Endothelial cell of umbilical vein (primary cell): Measurements from ENCODE around the gene TLCD3B. TPM values are rescaled to one million over a fixed set of nuclear protein-coding genes. Genes with fewer than 3 reads are reported as not detected.

ENCODE experiments used
- BruUV-seq: library from RNA; stranded (reverse); fragments of 400-500 nt; replicated peaks from 2 replicates; lab custom pipeline; 2021; lab: Mats Ljungman, UMichigan
- CTCF ChIA-PET: fragments of 300-600, 350-600 bp; sonication (Branson Sonifier 250); formaldehyde crosslinking; loops from one replicate; lab custom pipeline; 2021; ENCODE audit warnings: antibody characterized with exemption, inconsistent platforms; lab: Charles Lee
- POLR2A ChIA-PET: fragments of 300-600, 350-600 bp; sonication (Branson Sonifier 250); formaldehyde crosslinking; loops from one replicate; lab custom pipeline; 2021; ENCODE audit warnings: antibody characterized with exemption, inconsistent platforms; lab: Charles Lee
- DNase-seq: peaks from one replicate; pipeline ENCODE4 v3.0.0-alpha.2; 2011; ENCODE audit warnings: low read depth, low spot score
- FAIRE-seq: peaks from 2 replicates; lab custom pipeline; 2011; peaks lifted over from hg19 to GRCh38; lab: Jason Lieb, UNC
- H2AFZ ChIP-seq: 2 replicates; pipeline ENCODE4 v1.6.0; 2012; ENCODE audit warnings: low read depth, low read length, control low read depth, inconsistent platforms
- H3K27ac ChIP-seq: 2 replicates; pipeline ENCODE4 v1.5.1; 2011; ENCODE audit warnings: low read depth, mild to moderate bottlenecking, control low read depth, low read length, moderate library complexity; ENCODE audit not compliant: insufficient read depth
- H3K27me3 ChIP-seq, 2 experiments: 2 replicates each; pipeline versions ENCODE4 v1.6.0 to v1.6.1; 2011; ENCODE audit warnings: low read length in 2 of 2, mixed read lengths in 1 of 2; ENCODE audit not compliant: control insufficient read depth in 2 of 2, insufficient read depth in 2 of 2
- H3K36me3 ChIP-seq, 2 experiments: 2 replicates in 1 of 2; 3 replicates in 1 of 2; pipeline ENCODE4 v1.5.1; 2011; ENCODE audit warnings: low read length in 2 of 2, mild to moderate bottlenecking in 1 of 2, moderate library complexity in 1 of 2; ENCODE audit not compliant: control insufficient read depth in 2 of 2, insufficient read depth in 2 of 2; ENCODE audit errors: extremely low read depth in 1 of 2
- H3K4me1 ChIP-seq: 3 replicates; pipeline ENCODE4 v1.5.1; 2011; ENCODE audit warnings: mild to moderate bottlenecking, low read length; ENCODE audit not compliant: control insufficient read depth, insufficient read depth; ENCODE audit errors: extremely low read depth
- H3K4me2 ChIP-seq: 2 replicates; pipeline ENCODE4 v1.6.1; 2011; ENCODE audit warnings: low read length, control low read depth, mixed read lengths; ENCODE audit not compliant: insufficient read depth
- H3K4me3 ChIP-seq, 3 experiments: fragments of 200-600 bp in 1 of 3; sonication (generic), shearing (Covaris generic) in 1 of 3; replicated peaks in 1 of 3; 2 replicates each; pipeline ENCODE4 v1.5.1; 2011 to 2016; ENCODE audit warnings: control low read depth in 3 of 3, low read length in 3 of 3, mild to moderate bottlenecking in 2 of 3, inconsistent platforms in 1 of 3, low read depth in 1 of 3, moderate library complexity in 1 of 3; ENCODE audit not compliant: insufficient read depth in 1 of 3
- H3K79me2 ChIP-seq: 2 replicates; pipeline ENCODE4 v1.6.0; 2012; ENCODE audit warnings: low read length, inconsistent platforms; ENCODE audit not compliant: control insufficient read depth, insufficient read depth
- H3K9ac ChIP-seq: replicated peaks from 2 replicates; pipeline ENCODE3; 2011; ENCODE audit warnings: low read length, control low read depth; ENCODE audit not compliant: insufficient read depth; ENCODE audit errors: extremely low read depth
- H3K9me1 ChIP-seq: replicated peaks from 3 replicates; pipeline ENCODE4 v1.6.0; 2011; ENCODE audit warnings: mild to moderate bottlenecking, low read length; ENCODE audit not compliant: control insufficient read depth, insufficient read depth; ENCODE audit errors: extremely low read depth
- H3K9me3 ChIP-seq: replicated peaks from 2 replicates; pipeline ENCODE4 v1.5.1; 2012; ENCODE audit warnings: low read length, inconsistent platforms; ENCODE audit not compliant: control insufficient read depth, insufficient read depth
- H4K20me1 ChIP-seq: replicated peaks from 2 replicates; pipeline ENCODE3; 2011; ENCODE audit warnings: mild to moderate bottlenecking, low read length; ENCODE audit not compliant: control insufficient read depth, insufficient read depth; ENCODE audit errors: extremely low read depth
- EZH2 ChIP-seq: IDR thresholded peaks from 2 replicates; pipeline ENCODE4 v1.6.1; 2012; ENCODE audit warnings: borderline replicate concordance, low read depth, mild to moderate bottlenecking, moderate library complexity, low read length, inconsistent platforms; ENCODE audit not compliant: severe bottlenecking
- FOS ChIP-seq: IDR thresholded peaks from 2 replicates; pipeline ENCODE4 v1.6.1; 2011; ENCODE audit warnings: mild to moderate bottlenecking, low read length, moderate library complexity, borderline replicate concordance; ENCODE audit not compliant: insufficient read depth
- MYC ChIP-seq: IDR thresholded peaks from one replicate; pipeline ENCODE4 v1.6.1; 2011; ENCODE audit warnings: mild to moderate bottlenecking, low read depth, low read length
- POLR2A ChIP-seq: IDR thresholded peaks from 2 replicates; pipeline ENCODE4 v1.6.1; 2012; ENCODE audit warnings: low read depth, mild to moderate bottlenecking, control low read depth, low read length
- dilution Hi-C: fragments of 300-500 bp; cut with MboI; formaldehyde crosslinking; loops from one replicate; pipeline ENCODE4 v1.15.0; 2019; ENCODE audit warnings: low sequenced_read_pairs; ENCODE audit not compliant: extremely low pct_ligation_motif_present
- intact Hi-C: fragments of 100-400 bp; cut with micrococcal nuclease; formaldehyde crosslinking; loops from one replicate; pipeline ENCODE4 v1.10.0; 2022
- polyA plus RNA-seq, 4 experiments: library from polyadenylated mRNA; depleted of rRNA in 3 of 4; stranded (reverse) in 3 of 4; unstranded in 1 of 4; fragments of >200 nt; gene quantifications; 2 replicates each; pipeline versions ENCODE4 v1.2.1 to v1.2.3, GENCODE V29; 2011 to 2012; ENCODE audit warnings: missing spikeins in 1 of 4
- total RNA-seq: library from RNA; stranded (reverse); gene quantifications from 2 replicates; pipeline ENCODE4 v1.2.3, GENCODE V29; 2021
- TF ChIP-seq, protein P1 (sequence below): IDR thresholded peaks from 2 replicates; pipeline ENCODE4 v1.6.1; 2011; ENCODE audit not compliant: insufficient read depth, insufficient read length
- TF ChIP-seq, protein P2 (sequence below), 2 donors: IDR thresholded peaks; 1 replicate in 1 of 2; 2 replicates in 1 of 2; pipeline ENCODE4 v1.5.1; 2011; ENCODE audit warnings: low read length in 2 of 2, mild to moderate bottlenecking in 2 of 2, moderate library complexity in 2 of 2, control low read depth in 1 of 2, inconsistent platforms in 1 of 2, low read depth in 1 of 2; ENCODE audit not compliant: insufficient read depth in 1 of 2; ENCODE audit errors: extremely low read depth in 1 of 2

The TLCD3B gene
- total and polyA plus RNA-seq, 2 donors (not counting 3 experiments of a cell fraction or from before 2014, with no cell fraction given), result 0.37 to 0.86 TPM

DNA sequence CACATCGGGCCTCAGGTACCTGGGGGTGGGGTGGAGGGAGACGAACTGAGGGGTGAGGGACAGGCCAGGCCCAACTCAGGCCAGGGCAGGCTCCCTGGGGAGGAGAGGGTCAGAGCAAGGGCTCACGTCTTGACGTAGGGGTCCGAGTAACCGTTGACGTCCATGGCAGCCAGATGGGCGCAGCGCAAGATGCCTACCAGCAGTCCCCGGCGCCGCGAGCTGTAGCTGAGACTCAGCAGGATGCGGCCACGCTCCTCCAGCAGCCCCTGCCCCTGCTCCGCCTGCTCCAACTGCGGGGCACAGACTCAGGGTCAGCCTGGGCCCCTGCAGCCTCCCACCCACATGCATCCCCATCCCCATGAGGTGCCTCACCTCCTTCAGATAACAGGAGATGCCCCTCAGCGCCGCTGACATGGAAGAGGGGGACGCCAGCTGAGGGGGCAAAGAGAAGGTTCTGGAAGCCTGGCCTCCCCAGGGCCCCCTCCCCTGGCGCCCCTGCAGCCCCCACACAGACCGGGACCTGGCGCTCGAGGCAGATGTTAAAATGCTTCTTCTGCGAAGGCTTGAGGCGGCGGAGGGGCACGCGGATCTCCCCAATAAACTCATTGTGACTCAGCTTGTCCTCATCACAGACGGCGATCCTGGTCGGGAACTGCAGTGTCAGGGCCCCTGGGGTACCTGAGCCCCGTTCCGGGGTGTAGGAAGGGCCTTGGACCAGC lies 24.3 kb downstream of the TLCD3B start:
- FAIRE-seq (no peak), DNase-seq (no peak)
- no peaks in the 10 kb centered on the region for H3K79me2 ChIP-seq
- BruUV-seq, result no TSS peak
- ChIA-PET POLR2A (no interaction called here), CTCF (interaction anchor here (1.0 to 3.8 kb wide), 8 partner anchors 11 to 315 kb away, joined by 3 to 22 read pairs (median 6); partner anchors contain the start of genes PAGR1 and TMEM219)
- intact Hi-C loops (no loop called here), dilution Hi-C loops (no loop called here)
- H3K9me3 ChIP-seq, result no peaks in the 10 kb centered on the region
- peak; percentile 16 for TF ChIP-seq POLR2A
- TF ChIP-seq MYC, result no peak
- H3K27ac ChIP-seq, result no peak overlapping the region
- H4K20me1 ChIP-seq, result no peaks in the 10 kb centered on the region
- no peak overlapping the region for H3K9ac ChIP-seq
- H3K4me1 ChIP-seq, result peaks cover 2% of the 10 kb centered on the region
- H2AFZ ChIP-seq, result no peak overlapping the region
- H3K27me3 ChIP-seq, result peaks cover 14 to 22% of the 10 kb centered on the region in 2 experiments
- no peaks in the 10 kb centered on the region for H3K9me1 ChIP-seq
- H3K4me2 ChIP-seq, result no peak overlapping the region
- peaks cover 0 to 3% of the 10 kb centered on the region in 2 experiments for H3K36me3 ChIP-seq
- H3K4me3 ChIP-seq, result no peak overlapping the region

DNA sequence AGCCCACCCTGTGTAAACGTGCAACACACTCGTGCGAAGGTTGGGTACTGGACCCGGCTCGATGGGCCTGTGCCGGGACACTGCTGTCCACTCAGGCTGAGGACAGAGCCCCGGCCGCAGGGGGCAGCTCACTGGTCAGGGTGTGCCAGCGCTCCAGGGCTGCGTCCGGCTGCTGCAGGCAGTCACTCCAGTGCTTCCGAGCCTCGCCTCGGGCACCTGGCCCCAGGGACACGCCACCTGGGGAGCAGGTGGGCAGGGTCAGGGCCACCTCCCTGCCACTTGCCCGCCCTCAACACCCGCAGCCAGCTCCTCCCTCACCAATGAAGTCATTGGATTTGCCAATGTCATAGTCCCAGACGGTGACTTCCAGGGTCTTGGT lies 25.0 kb downstream of the TLCD3B start:
- no peak overlapping the region for H3K4me3 ChIP-seq
- no peaks in the 10 kb centered on the region for H3K79me2 ChIP-seq
- POLR2A ChIA-PET, result no interaction called here
- CTCF ChIA-PET, result interaction anchor here (0.5 to 3.8 kb wide), 26 partner anchors 9 to 315 kb away, joined by 3 to 26 read pairs (median 4); partner anchors contain the start of genes ASPHD1, PAGR1, TAOK2 and TMEM219
- H3K27me3 ChIP-seq, result peaks cover 10 to 16% of the 10 kb centered on the region in 2 experiments
- H4K20me1 ChIP-seq, result no peaks in the 10 kb centered on the region
- no peak overlapping the region for H3K9ac ChIP-seq
- H3K9me1 ChIP-seq, result no peaks in the 10 kb centered on the region
- TF ChIP-seq, protein P1, sequence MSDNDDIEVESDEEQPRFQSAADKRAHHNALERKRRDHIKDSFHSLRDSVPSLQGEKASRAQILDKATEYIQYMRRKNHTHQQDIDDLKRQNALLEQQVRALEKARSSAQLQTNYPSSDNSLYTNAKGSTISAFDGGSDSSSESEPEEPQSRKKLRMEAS, result no peak
- no peak for TF ChIP-seq POLR2A
- no peak for TF ChIP-seq EZH2
- no peak for TF ChIP-seq FOS
- no peak for TF ChIP-seq MYC
- TF ChIP-seq, protein P2, sequence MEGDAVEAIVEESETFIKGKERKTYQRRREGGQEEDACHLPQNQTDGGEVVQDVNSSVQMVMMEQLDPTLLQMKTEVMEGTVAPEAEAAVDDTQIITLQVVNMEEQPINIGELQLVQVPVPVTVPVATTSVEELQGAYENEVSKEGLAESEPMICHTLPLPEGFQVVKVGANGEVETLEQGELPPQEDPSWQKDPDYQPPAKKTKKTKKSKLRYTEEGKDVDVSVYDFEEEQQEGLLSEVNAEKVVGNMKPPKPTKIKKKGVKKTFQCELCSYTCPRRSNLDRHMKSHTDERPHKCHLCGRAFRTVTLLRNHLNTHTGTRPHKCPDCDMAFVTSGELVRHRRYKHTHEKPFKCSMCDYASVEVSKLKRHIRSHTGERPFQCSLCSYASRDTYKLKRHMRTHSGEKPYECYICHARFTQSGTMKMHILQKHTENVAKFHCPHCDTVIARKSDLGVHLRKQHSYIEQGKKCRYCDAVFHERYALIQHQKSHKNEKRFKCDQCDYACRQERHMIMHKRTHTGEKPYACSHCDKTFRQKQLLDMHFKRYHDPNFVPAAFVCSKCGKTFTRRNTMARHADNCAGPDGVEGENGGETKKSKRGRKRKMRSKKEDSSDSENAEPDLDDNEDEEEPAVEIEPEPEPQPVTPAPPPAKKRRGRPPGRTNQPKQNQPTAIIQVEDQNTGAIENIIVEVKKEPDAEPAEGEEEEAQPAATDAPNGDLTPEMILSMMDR (IDR thresholded peaks at IDR 0.05; ENCODE audit: extremely low read depth in 1 of 2, insufficient read depth in 1 of 2, low read depth in 1 of 2, low read length in 2 of 2), result no peak
- H2AFZ ChIP-seq, result no peak overlapping the region
- H3K9me3 ChIP-seq, result no peaks in the 10 kb centered on the region
- DNase-seq, result no peak
- H3K36me3 ChIP-seq, result peaks cover 0 to 5% of the 10 kb centered on the region in 2 experiments
- dilution Hi-C loops (no loop called here), intact Hi-C loops (no loop called here)
- FAIRE-seq, result no peak
- H3K27ac ChIP-seq, result no peak overlapping the region
- no peak overlapping the region for H3K4me2 ChIP-seq
- BruUV-seq, result no TSS peak
- H3K4me1 ChIP-seq, result peaks cover under 1% of the 10 kb centered on the region
